A549 treated with AZD2906 at 1 μM for 4 hours (cell line): ENCODE measurements around the gene XNDC1N. TPM values are rescaled to one million over a fixed set of nuclear protein-coding genes. Genes with fewer than 3 reads are reported as not detected.

Source experiments
- total RNA-seq: library from RNA; stranded (reverse); fragments of 200-300 nt; extraction: Qiagen RNA extraction; gene quantifications from 5 replicates; pipeline ENCODE4 v1.2.3, GENCODE V29; 2022

Gene XNDC1N
- 3.1 to 3.6 TPM (median 3.2 TPM) in 5 replicates for total RNA-seq

GRCh38 chr11:71927820-71928736 lies at the start of gene XNDC1N:
Gene XNDC1N, minus strand, starts transcription at chr11:71928594. Its CDS starts 5,241 bp downstream, at chr11:71923353.

GRCh38 chr11:71928737-71929443 lies 496 bp upstream of the XNDC1N start, which contains the start of gene RNF121:
Gene RNF121, plus strand, starts transcription at chr11:71929046. Its CDS starts 16 bp downstream, at chr11:71929062.

Other genes with a start within 250 kb of the XNDC1N start
- gene DEFB108B, start 95.4 kb downstream of the XNDC1N start, total RNA-seq: not detected in 5 replicates
- gene DEFB131B, start 50.1 kb downstream of the XNDC1N start, total RNA-seq: not detected in 5 replicates
- 42.4 to 45.8 TPM (median 45.4 TPM) in 5 replicates for gene RNF121, start 452 bp upstream of the XNDC1N start, total RNA-seq
- 2.2 to 2.9 TPM (median 2.8 TPM) in 5 replicates for gene IL18BP, start 70.3 kb upstream of the XNDC1N start, total RNA-seq
- gene NUMA1, start 151.9 kb upstream of the XNDC1N start, total RNA-seq: 58.7 to 69.7 TPM (median 62.4 TPM) in 5 replicates
- gene LRRC51, start 152.3 kb upstream of the XNDC1N start, total RNA-seq: 6.9 to 8.7 TPM (median 7.7 TPM) in 5 replicates
- gene LAMTOR1, start 174.7 kb upstream of the XNDC1N start, total RNA-seq: 124 to 159 TPM (median 142 TPM) in 5 replicates
- gene TOMT, start 177.3 kb upstream of the XNDC1N start, total RNA-seq: not detected in 5 replicates
- gene ANAPC15, start 184.1 kb upstream of the XNDC1N start, total RNA-seq: 76.2 to 90.1 TPM (median 88.6 TPM) in 5 replicates
- 0.17 to 0.34 TPM (median 0.25 TPM) in 3 of 5 replicates, not detected in the others for gene FOLR3, start 207.1 kb upstream of the XNDC1N start, total RNA-seq